H1 (cell line): Measurements from ENCODE around the gene DLG4. TPM values are rescaled to one million over a fixed set of nuclear protein-coding genes. Genes with fewer than 3 reads are reported as not detected.

Source experiments
- CTCF ChIA-PET: fragments of 300-600 bp; sonication (Branson Sonifier 250); formaldehyde crosslinking; loops from one replicate; lab custom pipeline; 2021; ENCODE audit not compliant: partially characterized antibody; lab: Charles Lee
- POLR2A ChIA-PET: fragments of 300-600 bp; sonication (Branson Sonifier 250); formaldehyde crosslinking; loops from one replicate; lab custom pipeline; 2021; ENCODE audit warnings: inconsistent platforms; ENCODE audit not compliant: partially characterized antibody; lab: Charles Lee
- DNase-seq, 2 experiments: peaks; one replicate each; pipeline versions ENCODE4 v3.0.0 to v3.0.0-alpha.2; 2010 to 2022; ENCODE audit warnings: low spot score in 2 of 2, low read depth in 1 of 2, mixed read lengths in 1 of 2
- FAIRE-seq: peaks from 2 replicates; lab custom pipeline; 2011; peaks lifted over from hg19 to GRCh38; lab: Jason Lieb, UNC
- H2AFZ ChIP-seq: 2 replicates; pipeline ENCODE4 v1.8.1; 2012; ENCODE audit warnings: low read length, inconsistent platforms
- H2AK5ac ChIP-seq: 2 replicates; pipeline ENCODE4 v1.6.1; 2013; ENCODE audit warnings: low read depth, low read length
- H2BK120ac ChIP-seq: replicated peaks from 2 replicates; pipeline ENCODE3; 2013; ENCODE audit warnings: low read depth, low read length, inconsistent platforms
- H2BK12ac ChIP-seq: 2 replicates; pipeline ENCODE4 v1.6.1; 2013; ENCODE audit warnings: low read depth, low read length
- H2BK15ac ChIP-seq: 2 replicates; pipeline ENCODE4 v1.6.1; 2013; ENCODE audit warnings: low read length
- H2BK20ac ChIP-seq: 2 replicates; pipeline ENCODE4 v1.6.1; 2013; ENCODE audit warnings: low read length
- H2BK5ac ChIP-seq: 2 replicates; pipeline ENCODE4 v1.6.1; 2013; ENCODE audit warnings: low read depth, low read length
- H3K14ac ChIP-seq: 2 replicates; pipeline ENCODE4 v1.6.1; 2013; ENCODE audit warnings: inconsistent platforms; ENCODE audit not compliant: insufficient read length
- H3K18ac ChIP-seq: 2 replicates; pipeline ENCODE4 v1.6.1; 2013; ENCODE audit warnings: low read length; ENCODE audit errors: extremely low read depth
- H3K23ac ChIP-seq: 2 replicates; pipeline ENCODE4 v1.6.1; 2013; ENCODE audit warnings: inconsistent platforms; ENCODE audit not compliant: insufficient read length
- H3K23me2 ChIP-seq: 2 replicates; pipeline ENCODE4 v1.6.1; 2013; ENCODE audit warnings: low read depth, low read length
- H3K27ac ChIP-seq: 2 replicates; pipeline ENCODE4 v1.6.1; 2011; ENCODE audit warnings: low read depth, low read length, inconsistent platforms
- H3K27me3 ChIP-seq, 4 experiments: replicated peaks in 1 of 4; 1 replicate in 1 of 4; 2 replicates in 3 of 4; pipeline versions ENCODE4 v1.6.1 to v1.8.1; 2011 to 2013; ENCODE audit warnings: low read length in 3 of 4, mild to moderate bottlenecking in 3 of 4, inconsistent platforms in 2 of 4, mixed read lengths in 2 of 4, moderate library complexity in 1 of 4; ENCODE audit not compliant: control insufficient read depth in 3 of 4, insufficient read depth in 3 of 4; ENCODE audit errors: extremely low read depth in 1 of 4
- H3K36me3 ChIP-seq, 4 experiments: 2 replicates each; pipeline versions ENCODE4 v1.6.1 to v1.8.1; 2011 to 2013; ENCODE audit warnings: mild to moderate bottlenecking in 4 of 4, low read length in 3 of 4, moderate library complexity in 2 of 4, control low read depth in 1 of 4, inconsistent platforms in 1 of 4; ENCODE audit not compliant: insufficient read depth in 4 of 4, control insufficient read depth in 2 of 4
- H3K4ac ChIP-seq: replicated peaks from 2 replicates; pipeline ENCODE3; 2013; ENCODE audit warnings: low read length, low read depth, mixed read lengths, inconsistent platforms; ENCODE audit not compliant: insufficient read length
- H3K4me1 ChIP-seq, 4 experiments: replicated peaks in 1 of 4; 1 replicate in 1 of 4; 2 replicates in 3 of 4; pipeline versions ENCODE4 v1.6.1 to v1.8.1; 2011 to 2013; ENCODE audit warnings: low read length in 3 of 4, inconsistent platforms in 2 of 4, mixed read lengths in 1 of 4; ENCODE audit not compliant: insufficient read depth in 4 of 4, control insufficient read depth in 3 of 4
- H3K4me2 ChIP-seq, 2 experiments: 2 replicates each; pipeline versions ENCODE4 v1.6.1 to v1.8.1; 2011 to 2013; ENCODE audit warnings: low read depth in 2 of 2, low read length in 2 of 2, control low read depth in 1 of 2, inconsistent platforms in 1 of 2, mild to moderate bottlenecking in 1 of 2; ENCODE audit not compliant: insufficient read depth in 1 of 2
- H3K4me3 ChIP-seq, 4 experiments: fragments of 200-600, 300-600 bp in 1 of 4; sonication (generic), shearing (Covaris generic), sonication (Bioruptor Twin) in 1 of 4; 2 replicates each; pipeline versions ENCODE4 v1.5.1 to v1.8.1; 2011 to 2016; ENCODE audit warnings: low read length in 4 of 4, low read depth in 3 of 4, control low read depth in 2 of 4, inconsistent platforms in 2 of 4, mild to moderate bottlenecking in 2 of 4, mixed read lengths in 1 of 4, moderate library complexity in 1 of 4; ENCODE audit not compliant: insufficient read depth in 2 of 4; ENCODE audit errors: extremely low read depth in 1 of 4
- H3K56ac ChIP-seq: replicated peaks from 2 replicates; pipeline ENCODE3; 2013; ENCODE audit warnings: low read depth, mild to moderate bottlenecking, mixed read lengths, low read length, inconsistent platforms; ENCODE audit not compliant: insufficient read length
- H3K79me1 ChIP-seq: 2 replicates; pipeline ENCODE4 v1.6.1; 2013; ENCODE audit warnings: low read depth, low read length, control low read depth
- H3K79me2 ChIP-seq, 2 experiments: 2 replicates each; pipeline versions ENCODE4 v1.6.1 to v1.8.1; 2012 to 2013; ENCODE audit warnings: low read length in 2 of 2, mild to moderate bottlenecking in 2 of 2, inconsistent platforms in 1 of 2; ENCODE audit not compliant: insufficient read depth in 2 of 2, control insufficient read depth in 1 of 2
- H3K9ac ChIP-seq, 4 experiments: replicated peaks in 1 of 4; 1 replicate in 1 of 4; 2 replicates in 3 of 4; pipeline versions ENCODE4 v1.6.1 to v1.8.1; 2011 to 2013; ENCODE audit warnings: low read depth in 3 of 4, low read length in 3 of 4, control low read depth in 2 of 4, mild to moderate bottlenecking in 2 of 4, moderate library complexity in 2 of 4, inconsistent platforms in 1 of 4; ENCODE audit errors: extremely low read depth in 1 of 4
- H3K9me3 ChIP-seq, 2 experiments: 2 replicates each; pipeline versions ENCODE4 v1.6.1 to v1.8.1; 2012 to 2013; ENCODE audit warnings: mild to moderate bottlenecking in 2 of 2, moderate library complexity in 2 of 2, control low read depth in 1 of 2, inconsistent platforms in 1 of 2, low read depth in 1 of 2, low read length in 1 of 2, mixed read lengths in 1 of 2; ENCODE audit not compliant: insufficient read depth in 2 of 2
- H4K20me1 ChIP-seq, 2 experiments: replicated peaks in 1 of 2; 2 replicates each; pipeline versions ENCODE3 to v1.8.1; 2011 to 2013; ENCODE audit warnings: inconsistent platforms in 2 of 2, low read length in 2 of 2, mild to moderate bottlenecking in 1 of 2; ENCODE audit not compliant: insufficient read depth in 2 of 2, control insufficient read depth in 1 of 2
- H4K5ac ChIP-seq: 2 replicates; pipeline ENCODE4 v1.6.1; 2013; ENCODE audit warnings: low read length, low read depth, mixed read lengths, inconsistent platforms; ENCODE audit not compliant: insufficient read length
- H4K8ac ChIP-seq: 2 replicates; pipeline ENCODE4 v1.8.0; 2013; ENCODE audit warnings: mild to moderate bottlenecking, moderate library complexity, low read length, inconsistent platforms; ENCODE audit not compliant: insufficient read depth; ENCODE audit errors: extremely low read depth
- H4K91ac ChIP-seq: replicated peaks from 2 replicates; pipeline ENCODE3; 2013; ENCODE audit warnings: low read length, mixed read lengths, inconsistent platforms; ENCODE audit not compliant: insufficient read length
- CHD1 ChIP-seq: IDR thresholded peaks from 2 replicates; pipeline ENCODE4 v1.6.1; 2012; ENCODE audit warnings: low read depth, low read length, improper control_type of control experiment
- CHD2 ChIP-seq: IDR thresholded peaks from 2 replicates; pipeline ENCODE4 v1.6.1; 2012; ENCODE audit warnings: low read length, improper control_type of control experiment
- EP300 ChIP-seq, 2 experiments: IDR thresholded peaks; 1 replicate in 1 of 2; 2 replicates in 1 of 2; pipeline ENCODE4 v1.6.1; 2011 to 2012; ENCODE audit warnings: low read depth in 2 of 2, low read length in 2 of 2, mild to moderate bottlenecking in 2 of 2, borderline replicate concordance in 1 of 2, inconsistent platforms in 1 of 2, moderate library complexity in 1 of 2
- HDAC6 ChIP-seq: IDR thresholded peaks from one replicate; pipeline ENCODE4 v1.7.1; 2012; ENCODE audit warnings: low read depth, mild to moderate bottlenecking, inconsistent platforms, low read length, moderate library complexity
- KDM5A ChIP-seq: fragments of 200-600 bp; IDR thresholded peaks from 2 replicates; pipeline ENCODE4 v1.7.1; 2012; ENCODE audit warnings: mild to moderate bottlenecking, low read length, inconsistent platforms, mixed read lengths
- POLR2AphosphoS5 ChIP-seq: IDR thresholded peaks from 2 replicates; pipeline ENCODE4 v1.6.1; 2011; ENCODE audit warnings: low read depth, low read length
- RBBP5 ChIP-seq: IDR thresholded peaks from 2 replicates; pipeline ENCODE4 v1.7.1; 2012; ENCODE audit warnings: low read depth, mild to moderate bottlenecking, inconsistent platforms, low read length, moderate library complexity, borderline replicate concordance
- RFX5 ChIP-seq: IDR thresholded peaks from 2 replicates; pipeline ENCODE4 v1.6.1; 2011; ENCODE audit warnings: low read depth, low read length, improper control_type of control experiment, borderline replicate concordance
- SAP30 ChIP-seq: fragments of 300-600 bp; sonication (generic); IDR thresholded peaks from 2 replicates; pipeline ENCODE4 v1.7.1; 2012; ENCODE audit warnings: low read length, moderate library complexity, mild to moderate bottlenecking, inconsistent platforms; ENCODE audit not compliant: insufficient read depth, insufficient replicate concordance
- SP1 ChIP-seq: IDR thresholded peaks from 2 replicates; pipeline ENCODE4 v1.6.1; 2011; ENCODE audit warnings: low read depth, low read length
- TAF7 ChIP-seq: optimal IDR thresholded peaks from 2 replicates; pipeline ENCODE3; 2011; ENCODE audit warnings: low read depth, mild to moderate bottlenecking, inconsistent platforms, low read length, moderate library complexity, borderline replicate concordance
- USF2 ChIP-seq: IDR thresholded peaks from 2 replicates; pipeline ENCODE4 v1.6.1; 2011; ENCODE audit warnings: low read length, improper control_type of control experiment
- WGBS, 2 experiments: shearing (Covaris generic) in 1 of 2; methylation state at CpG; one replicate each; pipeline versions ENCODE4 v1.1.6 to v1.1.7; 2013 to 2015; ENCODE audit warnings: low lambda C conversion rate in 2 of 2, mixed read lengths in 2 of 2, inconsistent platforms in 1 of 2, low coverage in 1 of 2, missing lambda C conversion rate in 1 of 2; ENCODE audit not compliant: insufficient replicate concordance in 2 of 2, insufficient coverage in 1 of 2, insufficient read length in 1 of 2; ENCODE audit errors: extremely low coverage in 1 of 2, missing lambda C conversion rate in 1 of 2; 5-methylcytosine and 5-hydroxymethylcytosine counted together
- polyA plus RNA-seq, 7 experiments: library from polyadenylated mRNA; depleted of rRNA in 3 of 7; stranded (reverse) in 5 of 7; unstranded in 2 of 7; fragments of >200 nt in 5 of 7; fragments of 200-250 nt in 2 of 7; gene quantifications; 1 replicate in 5 of 7; 2 replicates in 1 of 7; 4 replicates in 1 of 7; pipeline versions ENCODE4 v1.2.1 to v1.2.3, GENCODE V29; 2011 to 2013; ENCODE audit warnings: missing spikeins in 2 of 7, mixed read lengths in 2 of 7
- total RNA-seq: library from RNA; stranded (reverse); fragmentation: NEBNext Ultra II Directional; extraction: Animal tissue kit (Norgen Biotek cat#: 25700); gene quantifications from 2 replicates; pipeline ENCODE4 v1.2.1, GENCODE V29; 2021

The DLG4 gene
- total and polyA plus RNA-seq, 2 of the 8 experiments (the other 6 are each of a cell fraction or from before 2014, with no cell fraction given): 18.9 to 45.9 TPM

DNA sequence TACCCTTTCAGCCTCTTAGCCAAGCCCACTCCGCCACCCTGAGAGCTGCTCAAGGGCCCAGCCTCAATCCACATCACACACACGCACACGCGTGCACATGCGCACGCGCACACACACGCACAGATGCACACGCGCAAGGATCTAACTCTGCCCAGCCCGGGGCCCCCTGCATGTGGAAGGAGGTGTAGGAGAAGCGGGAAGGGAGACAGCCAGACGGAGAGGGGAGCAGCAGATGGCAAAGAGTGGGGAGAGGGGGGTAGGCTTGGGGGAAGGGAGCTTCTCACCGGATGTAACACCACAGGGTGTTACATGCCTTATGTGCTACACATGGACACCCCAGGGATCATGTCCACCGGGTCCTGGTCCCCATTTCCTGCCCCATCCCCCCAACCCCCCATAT lies 15.3 kb downstream of the DLG4 start:
- H2AK5ac ChIP-seq: no peak overlapping the region
- peak overlapping the region; percentile 11 to 69 (median 38); a peak in 3 of 8 replicates for H3K4me3 ChIP-seq
- H3K27me3 ChIP-seq: no peaks in the 10 kb centered on the region; a peak in 1 of 7 replicates
- H3K27ac ChIP-seq: peak overlapping the region; percentile 68
- no peaks in the 10 kb centered on the region for H3K9me3 ChIP-seq
- H3K4me1 ChIP-seq: peaks cover 5 to 27% (median 23%) of the 10 kb centered on the region in 4 experiments
- peaks cover 18% of the 10 kb centered on the region; the same call in 1 of the 2 replicates for H3K23me2 ChIP-seq
- peaks cover 0 to 27% of the 10 kb centered on the region in 2 experiments; a peak in 1 of 4 replicates for H3K79me2 ChIP-seq
- H2BK12ac ChIP-seq: no peak overlapping the region
- peak overlapping the region; percentile 64 to 79 for H3K4me2 ChIP-seq
- peaks cover 19 to 30% (median 25%) of the 10 kb centered on the region in 4 experiments for H3K36me3 ChIP-seq
- no peak overlapping the region for H3K4ac ChIP-seq
- H2BK15ac ChIP-seq: no peak overlapping the region
- no peak overlapping the region for H3K14ac ChIP-seq
- H4K8ac ChIP-seq: peak overlapping the region; percentile 38; the same call in 1 of the 2 replicates
- peak overlapping the region in 2 of 4 experiments; percentile 13 to 22; a peak in 2 of 7 replicates for H3K9ac ChIP-seq
- no peak overlapping the region for H4K5ac ChIP-seq
- H4K20me1 ChIP-seq: peaks cover 3 to 20% of the 10 kb centered on the region in 2 experiments
- no peak overlapping the region for H2BK20ac ChIP-seq
- no peak overlapping the region for H4K91ac ChIP-seq
- peaks cover 22% of the 10 kb centered on the region; the same call in 1 of the 2 replicates for H3K79me1 ChIP-seq
- ChIA-PET POLR2A (interaction anchor here (1.4 to 2.0 kb wide), 2 partner anchors 14 to 58 kb away, joined by 4 to 8 read pairs; partner anchors contain the start of genes CLDN7 and DLG4), CTCF (interaction anchor here (0.7 to 0.8 kb wide), 2 partner anchors 26 to 34 kb away, joined by 3 to 4 read pairs; no protein-coding TSS in a partner anchor)
- WGBS, 2 experiments: 90% methylated on average over 14 of the region's 15 CpGs; no CpG with 5 or more reads in 1 of the 2 experiments
- no peak for DNase-seq
- no peak overlapping the region; the same call in 1 of the 2 replicates for H3K18ac ChIP-seq
- no peak overlapping the region for H2BK120ac ChIP-seq
- H3K56ac ChIP-seq: no peak overlapping the region
- no peak overlapping the region for H2BK5ac ChIP-seq
- H2AFZ ChIP-seq: no peak overlapping the region
- H3K23ac ChIP-seq: no peak overlapping the region
- FAIRE-seq: no peak
- TF ChIP-seq RBBP5 (no peak), TAF7 (no peak), CHD2 (no peak), KDM5A (no peak), USF2 (no peak), CHD1 (no peak), SAP30 (no peak), RFX5 (no peak), EP300 (IDR thresholded peaks at IDR 0.05; ENCODE audit: borderline replicate concordance in 1 of 2, low read depth in 2 of 2, low read length in 2 of 2) (no peak), HDAC6 (no peak), POLR2AphosphoS5 (no peak), SP1 (no peak)
